Activated B cell treated with CpG ODN at 0.5 μM for 24 hours (primary cell): ENCODE measurements around the gene CYP17A1. TPM values are rescaled to one million over a fixed set of nuclear protein-coding genes. Genes with fewer than 3 reads are reported as not detected.

Experiments
- ATAC-seq: fragments of 200-7000 bp; cut with Tn5 transposase; one replicate; pipeline ENCODE4 v1.10.0; 2021; ENCODE audit warnings: low read depth, mild to moderate bottlenecking, moderate library complexity
- CTCF ChIA-PET: fragments of 350-600 bp; sonication (Branson Sonifier 250); formaldehyde crosslinking; loops from one replicate; lab custom pipeline; 2021; ENCODE audit warnings: antibody characterized with exemption; lab: Charles Lee
- POLR2A ChIA-PET: fragments of 350-600 bp; sonication (Branson Sonifier 250); formaldehyde crosslinking; loops from one replicate; lab custom pipeline; 2021; ENCODE audit warnings: antibody characterized with exemption; lab: Charles Lee
- DNase-seq: peaks from one replicate; pipeline ENCODE4 v3.0.0; 2022
- H3K27ac Mint-ChIP-seq: one replicate; pipeline ENCODE4 v1.8.0; 2020; ENCODE audit warnings: mixed read lengths
- H3K27me3 Mint-ChIP-seq: one replicate; pipeline ENCODE4 v1.8.0; 2021; ENCODE audit warnings: mixed read lengths
- H3K36me3 Mint-ChIP-seq: one replicate; pipeline ENCODE4 v1.8.0; 2021; ENCODE audit warnings: low read depth, mixed read lengths
- H3K4me1 Mint-ChIP-seq: one replicate; pipeline ENCODE4 v1.8.0; 2021; ENCODE audit warnings: mixed read lengths
- H3K4me3 Mint-ChIP-seq: one replicate; pipeline ENCODE4 v1.8.0; 2020; ENCODE audit warnings: mild to moderate bottlenecking, mixed read lengths
- H3K9me3 Mint-ChIP-seq: one replicate; pipeline ENCODE4 v1.8.0; 2020; ENCODE audit warnings: mixed read lengths
- intact Hi-C: fragments of 100-400 bp; cut with micrococcal nuclease; formaldehyde crosslinking; loops from one replicate; pipeline ENCODE4 v1.15.1; 2024
- total RNA-seq: library from RNA; stranded (reverse); gene quantifications from 2 replicates; pipeline ENCODE4 v1.2.3, GENCODE V29; 2022
- TF ChIP-seq, protein P1 (sequence below): fragments of 200-600 bp; IDR thresholded peaks from one replicate; pipeline ENCODE4 v1.8.0; 2022; ENCODE audit warnings: antibody characterized with exemption, mild to moderate bottlenecking

CYP17A1 gene
- total RNA-seq, 1 donor from 2014 or later = not detected

DNA sequence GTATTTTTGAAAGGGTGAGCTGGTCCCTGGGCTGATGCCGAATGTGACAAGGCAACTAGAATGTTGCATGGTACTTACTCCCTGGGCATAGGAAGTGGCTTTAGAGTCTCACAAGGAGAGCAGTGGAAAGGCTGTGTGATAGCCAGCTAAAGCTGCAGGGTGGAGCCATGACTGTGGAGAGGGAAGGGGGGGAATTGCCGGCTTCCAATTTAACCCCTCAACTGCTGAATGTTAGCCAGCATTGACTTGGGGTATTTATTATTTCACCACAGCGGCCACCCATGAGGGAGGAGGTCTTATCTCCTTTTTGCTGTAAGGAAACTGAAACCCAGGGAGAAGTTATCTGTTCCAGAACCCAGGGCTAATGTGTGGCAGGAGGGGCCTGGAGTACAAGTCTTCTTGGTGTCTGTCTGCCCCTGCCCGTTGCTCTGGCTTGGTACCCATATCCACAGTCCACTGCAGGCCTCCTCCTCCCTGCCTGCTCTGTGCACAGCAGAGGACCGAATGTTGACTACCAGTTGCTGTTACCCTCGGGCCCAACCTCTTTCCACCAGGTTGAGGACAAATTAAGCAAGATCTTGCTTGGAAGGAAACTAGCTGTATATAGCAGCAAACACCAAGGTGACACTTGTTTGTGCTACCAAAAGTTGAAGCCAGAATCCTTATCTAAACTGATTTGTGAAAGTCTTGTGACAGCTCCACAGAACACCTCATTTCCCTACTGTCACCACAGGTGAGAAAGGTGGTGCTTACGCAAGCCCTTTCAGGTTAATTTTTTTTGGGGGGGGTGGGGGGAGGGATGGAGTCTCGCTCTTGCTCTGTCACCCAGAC, 55.9 kb downstream of the CYP17A1 start:
- DNase-seq (no peak), ATAC-seq (no peak)
- TF ChIP-seq, protein P1, sequence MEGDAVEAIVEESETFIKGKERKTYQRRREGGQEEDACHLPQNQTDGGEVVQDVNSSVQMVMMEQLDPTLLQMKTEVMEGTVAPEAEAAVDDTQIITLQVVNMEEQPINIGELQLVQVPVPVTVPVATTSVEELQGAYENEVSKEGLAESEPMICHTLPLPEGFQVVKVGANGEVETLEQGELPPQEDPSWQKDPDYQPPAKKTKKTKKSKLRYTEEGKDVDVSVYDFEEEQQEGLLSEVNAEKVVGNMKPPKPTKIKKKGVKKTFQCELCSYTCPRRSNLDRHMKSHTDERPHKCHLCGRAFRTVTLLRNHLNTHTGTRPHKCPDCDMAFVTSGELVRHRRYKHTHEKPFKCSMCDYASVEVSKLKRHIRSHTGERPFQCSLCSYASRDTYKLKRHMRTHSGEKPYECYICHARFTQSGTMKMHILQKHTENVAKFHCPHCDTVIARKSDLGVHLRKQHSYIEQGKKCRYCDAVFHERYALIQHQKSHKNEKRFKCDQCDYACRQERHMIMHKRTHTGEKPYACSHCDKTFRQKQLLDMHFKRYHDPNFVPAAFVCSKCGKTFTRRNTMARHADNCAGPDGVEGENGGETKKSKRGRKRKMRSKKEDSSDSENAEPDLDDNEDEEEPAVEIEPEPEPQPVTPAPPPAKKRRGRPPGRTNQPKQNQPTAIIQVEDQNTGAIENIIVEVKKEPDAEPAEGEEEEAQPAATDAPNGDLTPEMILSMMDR = no peak
- CTCF ChIA-PET = no interaction called here
- peaks cover 37% of the 10 kb centered on the region for H3K36me3 Mint-ChIP-seq
- H3K9me3 Mint-ChIP-seq = no peaks in the 10 kb centered on the region
- no peaks in the 10 kb centered on the region for H3K27me3 Mint-ChIP-seq
- intact Hi-C loops = no loop called here
- H3K4me3 Mint-ChIP-seq = no peak overlapping the region
- POLR2A ChIA-PET = interaction anchor here (0.6 to 1.0 kb wide), 2 partner anchors 22 to 192 kb away, joined by 5 read pairs; no protein-coding TSS in a partner anchor
- peaks cover 36% of the 10 kb centered on the region for H3K4me1 Mint-ChIP-seq
- H3K27ac Mint-ChIP-seq = no peak overlapping the region

Other genes with a start within 250 kb of the CYP17A1 start
- gene TRIM8, start 192.9 kb downstream of the CYP17A1 start, total RNA-seq = 48.2 and 52.5 TPM in 2 replicates
- 4.1 and 5.1 TPM in 2 replicates for gene ARL3, start 123.0 kb downstream of the CYP17A1 start, total RNA-seq
- 22.1 and 28.9 TPM in 2 replicates for gene SFXN2, start 122.8 kb downstream of the CYP17A1 start, total RNA-seq
- gene WBP1L, start 93.5 kb downstream of the CYP17A1 start, total RNA-seq = 30.5 and 30.8 TPM in 2 replicates
- 12.1 and 17.4 TPM in 2 replicates for gene BORCS7, start 16.8 kb upstream of the CYP17A1 start, total RNA-seq
- 0.31 and 0.46 TPM in 2 replicates for gene AS3MT, start 32.1 kb upstream of the CYP17A1 start, total RNA-seq
- 5.5 and 7.3 TPM in 2 replicates for gene CNNM2, start 80.9 kb upstream of the CYP17A1 start, total RNA-seq